ENCODE data around the gene GLB1L.

GLB1L gene

DNA sequence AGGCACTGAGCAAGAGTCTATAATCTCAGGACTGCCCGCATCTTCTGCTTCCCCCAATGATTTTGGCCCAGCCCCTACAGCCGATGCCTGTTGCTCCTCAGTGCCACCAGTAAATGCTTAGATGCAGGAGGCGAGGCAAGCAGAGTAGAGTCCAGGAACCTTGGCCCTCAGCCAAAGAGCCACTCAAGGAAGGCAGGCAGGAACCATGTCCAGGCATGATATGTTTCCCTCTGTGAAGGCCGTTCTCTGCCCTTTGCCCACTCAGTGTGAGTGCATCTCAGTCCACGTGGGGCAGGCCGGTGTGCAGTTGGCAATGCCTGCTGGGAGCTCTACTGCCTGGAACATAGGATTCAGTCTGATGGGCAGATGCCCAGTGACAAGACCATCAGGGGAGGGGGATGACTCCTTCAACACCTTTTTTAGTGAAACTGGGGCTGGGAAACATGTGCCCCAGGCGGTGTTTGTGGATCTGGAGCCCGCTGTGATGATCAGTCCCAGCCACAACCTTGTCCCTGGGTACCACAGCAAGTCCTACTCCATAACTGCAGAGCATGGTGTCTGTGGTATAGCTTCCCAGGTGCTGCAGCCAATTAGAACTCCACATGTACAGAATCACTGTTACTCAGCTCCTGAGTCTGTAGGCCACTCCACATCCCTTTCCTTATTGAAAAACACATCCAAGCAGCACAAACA lies 24.3 kb upstream of the GLB1L start:
- no peak overlapping the region for H3K4me2 ChIP-seq
- H3K79me2 ChIP-seq (ENCODE audit: insufficient read depth, low read depth) = no peaks in the 10 kb centered on the region
- H3K9ac ChIP-seq = no peak overlapping the region
- H3K4me1 ChIP-seq (ENCODE audit: low read depth, poor library complexity, severe bottlenecking) = no peaks in the 10 kb centered on the region
- H3K36me3 ChIP-seq (ENCODE audit: insufficient read depth) = no peaks in the 10 kb centered on the region
- no peak overlapping the region for H3K27ac ChIP-seq
- H2AFZ ChIP-seq (ENCODE audit: low read depth) = no peak overlapping the region
- no peaks in the 10 kb centered on the region for H3K27me3 ChIP-seq (ENCODE audit: insufficient read depth, low read depth)
- TF ChIP-seq, protein P1, sequence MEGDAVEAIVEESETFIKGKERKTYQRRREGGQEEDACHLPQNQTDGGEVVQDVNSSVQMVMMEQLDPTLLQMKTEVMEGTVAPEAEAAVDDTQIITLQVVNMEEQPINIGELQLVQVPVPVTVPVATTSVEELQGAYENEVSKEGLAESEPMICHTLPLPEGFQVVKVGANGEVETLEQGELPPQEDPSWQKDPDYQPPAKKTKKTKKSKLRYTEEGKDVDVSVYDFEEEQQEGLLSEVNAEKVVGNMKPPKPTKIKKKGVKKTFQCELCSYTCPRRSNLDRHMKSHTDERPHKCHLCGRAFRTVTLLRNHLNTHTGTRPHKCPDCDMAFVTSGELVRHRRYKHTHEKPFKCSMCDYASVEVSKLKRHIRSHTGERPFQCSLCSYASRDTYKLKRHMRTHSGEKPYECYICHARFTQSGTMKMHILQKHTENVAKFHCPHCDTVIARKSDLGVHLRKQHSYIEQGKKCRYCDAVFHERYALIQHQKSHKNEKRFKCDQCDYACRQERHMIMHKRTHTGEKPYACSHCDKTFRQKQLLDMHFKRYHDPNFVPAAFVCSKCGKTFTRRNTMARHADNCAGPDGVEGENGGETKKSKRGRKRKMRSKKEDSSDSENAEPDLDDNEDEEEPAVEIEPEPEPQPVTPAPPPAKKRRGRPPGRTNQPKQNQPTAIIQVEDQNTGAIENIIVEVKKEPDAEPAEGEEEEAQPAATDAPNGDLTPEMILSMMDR (conservative IDR thresholded peaks at IDR 0.05; ENCODE audit: low read depth, low read length) = no peak
- no peaks in the 10 kb centered on the region for H4K20me1 ChIP-seq (ENCODE audit: insufficient read depth)
- H3K4me3 ChIP-seq (IDR thresholded peaks at IDR 0.05; ENCODE audit: insufficient read depth, low read depth, low read length) = no peak overlapping the region

DNA sequence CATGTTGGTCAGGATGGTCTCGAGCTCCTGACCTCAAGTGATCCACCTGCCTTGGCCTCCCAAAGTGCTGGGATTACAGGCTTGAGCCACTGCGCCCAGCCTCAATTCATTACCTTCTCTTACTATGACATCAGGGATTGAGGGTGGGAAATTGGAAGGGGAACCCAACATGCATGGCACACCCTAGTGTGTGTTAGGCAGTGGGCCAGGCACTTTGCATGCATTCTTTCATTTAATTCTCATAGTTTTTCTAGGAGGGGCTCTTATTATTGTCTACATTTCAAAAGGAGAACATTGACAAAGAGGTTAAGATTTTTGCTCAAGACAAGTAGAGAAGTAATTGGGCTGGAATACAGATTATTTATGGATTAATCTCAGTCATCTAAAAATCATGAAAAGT lies 23.1 kb upstream of the GLB1L start:
- Histone ChIP-seq H2AFZ (ENCODE audit: low read depth) (no peak overlapping the region), H3K4me3 (IDR thresholded peaks at IDR 0.05; ENCODE audit: insufficient read depth, low read depth, low read length) (no peak overlapping the region), H3K9ac (no peak overlapping the region), H4K20me1 (ENCODE audit: insufficient read depth) (no peaks in the 10 kb centered on the region), H3K79me2 (ENCODE audit: insufficient read depth, low read depth) (no peaks in the 10 kb centered on the region), H3K4me1 (ENCODE audit: low read depth, poor library complexity, severe bottlenecking) (no peaks in the 10 kb centered on the region), H3K27ac (no peak overlapping the region), H3K4me2 (no peak overlapping the region), H3K27me3 (ENCODE audit: insufficient read depth, low read depth) (no peaks in the 10 kb centered on the region), H3K36me3 (ENCODE audit: insufficient read depth) (no peaks in the 10 kb centered on the region)
- TF ChIP-seq, protein P1 (conservative IDR thresholded peaks at IDR 0.05; ENCODE audit: low read depth, low read length) = no peak

DNA sequence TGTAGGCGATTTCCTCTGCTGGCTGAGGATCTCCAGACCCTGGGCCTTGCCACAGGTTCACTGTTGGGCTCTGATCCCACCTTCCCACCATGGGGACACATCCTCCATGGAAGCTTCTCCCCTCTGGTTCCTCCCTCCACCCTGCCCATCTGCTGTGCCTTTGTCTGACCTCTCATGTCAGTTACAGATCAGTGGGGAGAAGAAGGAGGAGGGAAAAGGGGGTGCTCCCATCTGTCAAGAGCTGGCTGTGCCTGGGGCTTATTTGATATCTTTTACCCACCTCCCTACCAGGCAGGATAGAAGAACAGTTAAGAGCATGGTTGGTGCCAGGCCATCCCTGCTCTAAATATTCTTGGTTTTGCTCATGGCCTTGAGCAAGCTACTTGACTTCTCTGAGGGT lies 21.6 kb upstream of the GLB1L start:
- TF ChIP-seq, protein P1 (conservative IDR thresholded peaks at IDR 0.05; ENCODE audit: low read depth, low read length) = no peak
- no peak overlapping the region for H2AFZ ChIP-seq (ENCODE audit: low read depth)
- H3K79me2 ChIP-seq (ENCODE audit: insufficient read depth, low read depth) = no peaks in the 10 kb centered on the region
- no peaks in the 10 kb centered on the region for H3K4me1 ChIP-seq (ENCODE audit: low read depth, poor library complexity, severe bottlenecking)
- no peaks in the 10 kb centered on the region for H3K27me3 ChIP-seq (ENCODE audit: insufficient read depth, low read depth)
- H3K4me3 ChIP-seq (IDR thresholded peaks at IDR 0.05; ENCODE audit: insufficient read depth, low read depth, low read length) = no peak overlapping the region
- H3K36me3 ChIP-seq (ENCODE audit: insufficient read depth) = no peaks in the 10 kb centered on the region
- H3K9ac ChIP-seq = no peak overlapping the region
- H3K27ac ChIP-seq = no peak overlapping the region
- no peaks in the 10 kb centered on the region for H4K20me1 ChIP-seq (ENCODE audit: insufficient read depth)
- no peak overlapping the region for H3K4me2 ChIP-seq

DNA sequence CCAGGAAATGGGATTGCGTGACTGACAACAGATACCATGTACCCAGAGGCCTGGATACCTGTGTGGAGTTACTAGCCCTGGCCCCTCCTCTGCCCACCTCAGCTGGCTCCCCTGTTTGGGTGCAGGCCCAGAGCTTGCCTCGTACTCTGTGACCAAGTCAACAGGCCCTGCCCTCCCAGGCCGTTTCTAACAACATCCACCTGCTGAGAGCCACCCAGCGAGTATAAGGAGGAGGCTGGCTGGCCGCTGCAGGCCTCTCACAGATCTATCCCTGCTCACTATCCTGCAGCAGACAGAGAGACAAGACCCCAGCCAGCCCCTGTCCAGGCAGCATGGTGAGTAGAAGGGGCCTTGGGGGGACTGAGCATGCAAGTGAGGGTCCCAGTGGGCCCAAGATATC lies 21.0 kb upstream of the GLB1L start:
- Histone ChIP-seq H3K9ac (no peak overlapping the region), H3K4me3 (IDR thresholded peaks at IDR 0.05; ENCODE audit: insufficient read depth, low read depth, low read length) (no peak overlapping the region), H3K4me2 (no peak overlapping the region), H2AFZ (ENCODE audit: low read depth) (no peak overlapping the region), H3K79me2 (ENCODE audit: insufficient read depth, low read depth) (no peaks in the 10 kb centered on the region), H3K27me3 (ENCODE audit: insufficient read depth, low read depth) (no peaks in the 10 kb centered on the region), H3K4me1 (ENCODE audit: low read depth, poor library complexity, severe bottlenecking) (no peaks in the 10 kb centered on the region), H3K27ac (no peak overlapping the region), H4K20me1 (ENCODE audit: insufficient read depth) (no peaks in the 10 kb centered on the region), H3K36me3 (ENCODE audit: insufficient read depth) (no peaks in the 10 kb centered on the region)
- TF ChIP-seq, protein P1 (conservative IDR thresholded peaks at IDR 0.05; ENCODE audit: low read depth, low read length) = no peak

Measured in KMS-11 (cell line).